ENCODE measurements around the gene ACR. TPM values are rescaled to one million over a fixed set of nuclear protein-coding genes. Genes with fewer than 3 reads are reported as not detected.

Gene ACR
- total and polyA plus RNA-seq, 10 of the 15 experiments (the other 5 are each of a cell fraction or from before 2014, with no cell fraction given): not detected

GRCh38 chr22:50735739-50736030, 2.3 kb upstream of the ACR start (continued):
- TF ChIP-seq E4F1 (IDR thresholded peaks at IDR 0.05; ENCODE audit: borderline replicate concordance, partially characterized antibody) (no peak), MYB (IDR thresholded peaks at IDR 0.05; ENCODE audit: borderline replicate concordance, low read depth, low read length) (no peak)

- ChIA-PET RAD21 (ENCODE audit: unreplicated experiment) (no interaction called here), POLR2A (no interaction called here), SMC1A (ENCODE audit: uncharacterized antibody, unreplicated experiment) (no interaction called here), CTCF (no interaction called here)
- no peak overlapping the region for H3K9ac ChIP-seq (ENCODE audit: control insufficient read depth, insufficient read depth, low read length)
- no TSS peak for BruUV-seq (replicated peaks)
- H3K27me3 ChIP-seq (replicated peaks in 1 of 2; ENCODE audit: control insufficient read depth in 2 of 2, insufficient read depth in 2 of 2, low read length in 1 of 2): no peaks in the 10 kb centered on the region; a peak in 3 of 4 replicates
- no peaks in the 10 kb centered on the region for H3K36me3 ChIP-seq (ENCODE audit: control insufficient read depth in 2 of 2, insufficient read depth in 2 of 2, low read length in 1 of 2)
- 27% methylated on average over 10 of the region's 10 CpGs for WGBS (ENCODE audit: insufficient coverage, insufficient replicate concordance, low lambda C conversion rate, missing lambda C conversion rate)
- no peaks in the 10 kb centered on the region for H3K79me2 ChIP-seq (ENCODE audit: control insufficient read depth, insufficient read depth, low read length)
- in situ Hi-C loops (cut with MboI): no loop called here
- no peak overlapping the region for H3K27ac ChIP-seq (ENCODE audit: control insufficient read depth, insufficient read depth)
- no peaks in the 10 kb centered on the region for H4K20me1 ChIP-seq (ENCODE audit: control insufficient read depth, insufficient read depth)
- TF ChIP-seq KDM1A (IDR thresholded peaks at IDR 0.05; ENCODE audit: borderline replicate concordance) (no peak), NRF1 (conservative IDR thresholded peaks at IDR 0.05; ENCODE audit: low read depth, low read length) (no peak), POU2F2 (IDR thresholded peaks at IDR 0.05; ENCODE audit: borderline replicate concordance, low read depth, low read length) (no peak), STAT3 (IDR thresholded peaks at IDR 0.05; ENCODE audit: low read depth, low read length) (no peak), FOS (IDR thresholded peaks at IDR 0.05; ENCODE audit: borderline replicate concordance, extremely low read depth, insufficient read length) (no peak), EGR1 (IDR thresholded peaks at IDR 0.05; ENCODE audit: borderline replicate concordance in 1 of 2, low read depth in 2 of 2, low read length in 2 of 2) (no peak)
- TF ChIP-seq, protein P1, sequence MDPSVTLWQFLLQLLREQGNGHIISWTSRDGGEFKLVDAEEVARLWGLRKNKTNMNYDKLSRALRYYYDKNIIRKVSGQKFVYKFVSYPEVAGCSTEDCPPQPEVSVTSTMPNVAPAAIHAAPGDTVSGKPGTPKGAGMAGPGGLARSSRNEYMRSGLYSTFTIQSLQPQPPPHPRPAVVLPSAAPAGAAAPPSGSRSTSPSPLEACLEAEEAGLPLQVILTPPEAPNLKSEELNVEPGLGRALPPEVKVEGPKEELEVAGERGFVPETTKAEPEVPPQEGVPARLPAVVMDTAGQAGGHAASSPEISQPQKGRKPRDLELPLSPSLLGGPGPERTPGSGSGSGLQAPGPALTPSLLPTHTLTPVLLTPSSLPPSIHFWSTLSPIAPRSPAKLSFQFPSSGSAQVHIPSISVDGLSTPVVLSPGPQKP (IDR thresholded peaks at IDR 0.05; ENCODE audit: low read depth, low read length): no peak
- TF ChIP-seq, protein P2, sequence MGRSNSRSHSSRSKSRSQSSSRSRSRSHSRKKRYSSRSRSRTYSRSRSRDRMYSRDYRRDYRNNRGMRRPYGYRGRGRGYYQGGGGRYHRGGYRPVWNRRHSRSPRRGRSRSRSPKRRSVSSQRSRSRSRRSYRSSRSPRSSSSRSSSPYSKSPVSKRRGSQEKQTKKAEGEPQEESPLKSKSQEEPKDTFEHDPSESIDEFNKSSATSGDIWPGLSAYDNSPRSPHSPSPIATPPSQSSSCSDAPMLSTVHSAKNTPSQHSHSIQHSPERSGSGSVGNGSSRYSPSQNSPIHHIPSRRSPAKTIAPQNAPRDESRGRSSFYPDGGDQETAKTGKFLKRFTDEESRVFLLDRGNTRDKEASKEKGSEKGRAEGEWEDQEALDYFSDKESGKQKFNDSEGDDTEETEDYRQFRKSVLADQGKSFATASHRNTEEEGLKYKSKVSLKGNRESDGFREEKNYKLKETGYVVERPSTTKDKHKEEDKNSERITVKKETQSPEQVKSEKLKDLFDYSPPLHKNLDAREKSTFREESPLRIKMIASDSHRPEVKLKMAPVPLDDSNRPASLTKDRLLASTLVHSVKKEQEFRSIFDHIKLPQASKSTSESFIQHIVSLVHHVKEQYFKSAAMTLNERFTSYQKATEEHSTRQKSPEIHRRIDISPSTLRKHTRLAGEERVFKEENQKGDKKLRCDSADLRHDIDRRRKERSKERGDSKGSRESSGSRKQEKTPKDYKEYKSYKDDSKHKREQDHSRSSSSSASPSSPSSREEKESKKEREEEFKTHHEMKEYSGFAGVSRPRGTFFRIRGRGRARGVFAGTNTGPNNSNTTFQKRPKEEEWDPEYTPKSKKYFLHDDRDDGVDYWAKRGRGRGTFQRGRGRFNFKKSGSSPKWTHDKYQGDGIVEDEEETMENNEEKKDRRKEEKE (IDR thresholded peaks at IDR 0.05): no peak
- ATAC-seq (no peak), DNase-seq (ENCODE audit: low read depth, low spot score) (no peak), FAIRE-seq (no peak)
- no peak overlapping the region for H3K4me3 ChIP-seq
- intact Hi-C loops (cut with micrococcal nuclease; ENCODE audit: unreplicated experiment): no loop called here
- H3K4me2 ChIP-seq (ENCODE audit: control insufficient read depth, insufficient read depth): no peak overlapping the region
- H3K4me1 ChIP-seq (ENCODE audit: control insufficient read depth, insufficient read depth, low read length): no peaks in the 10 kb centered on the region
- H3K9me3 ChIP-seq (replicated peaks; ENCODE audit: control insufficient read depth, insufficient read depth, low read length): no peaks in the 10 kb centered on the region
- no peak overlapping the region for H2AFZ ChIP-seq (ENCODE audit: control insufficient read depth, low read depth, low read length)
Observed at GRCh38 chr22:50738649-50739227, 734 bp downstream of the ACR start.
